AG04450 (cell line): ENCODE results near the gene SLC12A1. TPM values are rescaled to one million over a fixed set of nuclear protein-coding genes. Genes with fewer than 3 reads are reported as not detected.

ENCODE experiments used
- CTCF ChIA-PET: fragments of 300-600, 350-600 bp; formaldehyde crosslinking; extraction: SDS; loops from one replicate; lab custom pipeline; 2022; ENCODE audit warnings: antibody characterized with exemption, inconsistent platforms; lab: Charles Lee
- POLR2A ChIA-PET: fragments of 350-600 bp; formaldehyde crosslinking; extraction: SDS; loops from one replicate; lab custom pipeline; 2021; ENCODE audit warnings: antibody characterized with exemption, inconsistent platforms; lab: Yijun Ruan, JAX
- DNase-seq: peaks from one replicate; pipeline ENCODE4 v3.0.0-alpha.2; 2011; ENCODE audit warnings: low read depth, low spot score
- H3K27ac ChIP-seq: one replicate; pipeline ENCODE4 v1.5.1; 2012; ENCODE audit warnings: low read depth, low read length, control low read depth
- H3K27me3 ChIP-seq: one replicate; pipeline ENCODE4 v1.6.0; 2012; ENCODE audit warnings: low read length; ENCODE audit not compliant: control insufficient read depth, insufficient read depth
- H3K4me3 ChIP-seq: 2 replicates; pipeline ENCODE4 v1.5.1; 2011; ENCODE audit warnings: mild to moderate bottlenecking, low read depth, low read length, control low read depth
- H3K9me3 ChIP-seq: 2 replicates; pipeline ENCODE4 v1.5.1; 2012; ENCODE audit warnings: low read length; ENCODE audit not compliant: control insufficient read depth, insufficient read depth
- CTCF ChIP-seq: IDR thresholded peaks from 2 replicates; pipeline ENCODE4 v1.5.1; 2011; ENCODE audit warnings: low read depth, low read length, control low read depth, inconsistent platforms
- polyA plus RNA-seq: library from polyadenylated mRNA; depleted of rRNA; stranded (reverse); fragments of >200 nt; gene quantifications from 2 replicates; pipeline ENCODE4 v1.2.3, GENCODE V29; 2011

Gene SLC12A1
- polyA plus RNA-seq, 1 experiment = not detected

- ChIA-PET POLR2A (no interaction called here), CTCF (interaction anchor here (0.7 to 3.6 kb wide), 2 partner anchors 21 to 1698 kb away, joined by 6 to 18 read pairs; no protein-coding TSS in a partner anchor)
- peaks cover 2% of the 10 kb centered on the region for H3K27me3 ChIP-seq
- TF ChIP-seq CTCF = no peak
- DNase-seq = no peak
- no peak overlapping the region for H3K27ac ChIP-seq
- H3K4me3 ChIP-seq = no peak overlapping the region
- no peaks in the 10 kb centered on the region for H3K9me3 ChIP-seq
Measured at GRCh38 chr15:48306639-48307038, 100.5 kb downstream of the SLC12A1 start.

GRCh38 chr15:48307586-48307985 is 101.5 kb downstream of the SLC12A1 start:
- TF ChIP-seq CTCF = no peak
- H3K9me3 ChIP-seq = no peaks in the 10 kb centered on the region

GRCh38 chr15:48309740-48310139 is 103.6 kb downstream of the SLC12A1 start:
- no peaks in the 10 kb centered on the region for H3K9me3 ChIP-seq
- no peak for TF ChIP-seq CTCF
- no peak for DNase-seq
- no peak overlapping the region for H3K27ac ChIP-seq
- ChIA-PET POLR2A (no interaction called here), CTCF (interaction anchor here (3.6 kb wide), 1 partner anchor 24 kb away, joined by 18 read pairs; no protein-coding TSS in a partner anchor)
- H3K4me3 ChIP-seq = no peak overlapping the region
- H3K27me3 ChIP-seq = peaks cover 2% of the 10 kb centered on the region

More at GRCh38 chr15:48307586-48307985, 101.5 kb downstream of the SLC12A1 start:
- Histone ChIP-seq H3K4me3 (no peak overlapping the region), H3K27ac (no peak overlapping the region), H3K27me3 (peaks cover 2% of the 10 kb centered on the region)
- ChIA-PET CTCF (interaction anchor here (0.7 to 3.6 kb wide), 2 partner anchors 22 to 1995 kb away, joined by 3 to 18 read pairs; no protein-coding TSS in a partner anchor), POLR2A (no interaction called here)
- DNase-seq = no peak

- Histone ChIP-seq H3K9me3 (no peaks in the 10 kb centered on the region), H3K27me3 (peaks cover 1% of the 10 kb centered on the region), H3K4me3 (no peak overlapping the region), H3K27ac (no peak overlapping the region)
- TF ChIP-seq CTCF = no peak
- no peak for DNase-seq
- ChIA-PET CTCF (interaction anchor here (0.7 kb wide), 1 partner anchor 27 kb away, joined by 3 read pairs; no protein-coding TSS in a partner anchor), POLR2A (no interaction called here)
Measured at GRCh38 chr15:48313216-48313615, 107.1 kb downstream of the SLC12A1 start.

GRCh38 chr15:48315041-48315440 is 108.9 kb downstream of the SLC12A1 start:
- no peak for DNase-seq
- TF ChIP-seq CTCF = no peak
- H3K9me3 ChIP-seq = no peaks in the 10 kb centered on the region
- POLR2A ChIA-PET = no interaction called here
- no peak overlapping the region for H3K27ac ChIP-seq
- H3K27me3 ChIP-seq = peaks cover 8% of the 10 kb centered on the region
- CTCF ChIA-PET = no interaction called here
- H3K4me3 ChIP-seq = no peak overlapping the region
